HepG2 (cell line): Measurements from ENCODE around the gene C19orf38. TPM values are rescaled to one million over a fixed set of nuclear protein-coding genes. Genes with fewer than 3 reads are reported as not detected.

ENCODE experiments used
- ATAC-seq: fragments of 200-7000 bp; cut with Tn5 transposase; 3 replicates; pipeline ENCODE4 v1.9.1; 2020; ENCODE audit warnings: mild to moderate bottlenecking, moderate library complexity
- BruUV-seq: library from RNA; stranded (reverse); fragments of 400-500 nt; replicated peaks from 2 replicates; lab custom pipeline; 2021; lab: Mats Ljungman, UMichigan
- CTCF ChIA-PET: fragments of 300-600 bp; formaldehyde crosslinking; extraction: SDS; loops from one replicate; lab custom pipeline; 2021; ENCODE audit warnings: low total read pairs, inconsistent platforms, low intra/inter-chr PET ratio; lab: Yijun Ruan, JAX
- POLR2A ChIA-PET: fragments of 350-600 bp; sonication (Branson Sonifier 250); formaldehyde crosslinking; loops from one replicate; lab custom pipeline; 2020; ENCODE audit warnings: antibody characterized with exemption, inconsistent platforms; lab: Yijun Ruan, JAX
- DNase-seq: peaks from one replicate; pipeline ENCODE4 v3.0.0-alpha.2; 2015; ENCODE audit warnings: low spot score
- FAIRE-seq: peaks from 3 replicates; lab custom pipeline; 2011; peaks lifted over from hg19 to GRCh38; lab: Jason Lieb, UNC
- H2AFZ ChIP-seq: one replicate; pipeline ENCODE4 v1.6.1; 2011; ENCODE audit warnings: low read length, inconsistent platforms
- H3K27ac ChIP-seq: fragments of 300-600 bp; 3 replicates; pipeline ENCODE4 v1.8.0; 2011; ENCODE audit warnings: mixed run types, mild to moderate bottlenecking, mixed read lengths, low read length, inconsistent platforms; ENCODE audit not compliant: insufficient read depth; ENCODE audit errors: extremely low read length
- H3K27me3 ChIP-seq, 2 experiments: fragments of 200-600 bp in 1 of 2; 2 replicates in 1 of 2; 3 replicates in 1 of 2; pipeline versions ENCODE4 v1.6.0 to v1.8.0; 2011; ENCODE audit warnings: low read length in 2 of 2, mild to moderate bottlenecking in 2 of 2, moderate library complexity in 2 of 2, inconsistent platforms in 1 of 2; ENCODE audit not compliant: insufficient read depth in 2 of 2, control insufficient read depth in 1 of 2
- H3K36me3 ChIP-seq, 2 experiments: fragments of 200-600 bp in 1 of 2; replicated peaks in 1 of 2; 2 replicates in 1 of 2; 3 replicates in 1 of 2; pipeline versions ENCODE4 v1.5.1 to v1.8.0; 2011; ENCODE audit warnings: low read length in 2 of 2, inconsistent platforms in 1 of 2; ENCODE audit not compliant: insufficient read depth in 2 of 2, control insufficient read depth in 1 of 2
- H3K4me1 ChIP-seq: 2 replicates; pipeline ENCODE4 v1.5.1; 2012; ENCODE audit warnings: low read length, inconsistent platforms; ENCODE audit not compliant: insufficient read depth
- H3K4me2 ChIP-seq: 2 replicates; pipeline ENCODE4 v1.6.0; 2011; ENCODE audit warnings: low read depth, low read length, inconsistent platforms
- H3K4me3 ChIP-seq, 3 experiments: fragments of 200-600 bp in 1 of 3; sonication (generic), shearing (Covaris generic) in 1 of 3; replicated peaks in 1 of 3; 2 replicates each; pipeline ENCODE4 v1.5.1; 2011 to 2016; ENCODE audit warnings: low read length in 3 of 3, inconsistent platforms in 2 of 3, low read depth in 2 of 3, mild to moderate bottlenecking in 2 of 3, control low read depth in 1 of 3, mixed read lengths in 1 of 3; ENCODE audit not compliant: insufficient read depth in 1 of 3
- H3K79me2 ChIP-seq: one replicate; pipeline ENCODE4 v1.6.1; 2011; ENCODE audit warnings: low read length, inconsistent platforms; ENCODE audit not compliant: insufficient read depth
- H3K9ac ChIP-seq: 2 replicates; pipeline ENCODE4 v1.6.0; 2011; ENCODE audit warnings: mild to moderate bottlenecking, low read depth, low read length, inconsistent platforms; ENCODE audit not compliant: insufficient read depth
- H3K9me3 ChIP-seq: 2 replicates; pipeline ENCODE4 v1.5.1; 2012; ENCODE audit warnings: mild to moderate bottlenecking, low read length
- H4K20me1 ChIP-seq: 2 replicates; pipeline ENCODE4 v1.6.0; 2011; ENCODE audit warnings: inconsistent platforms, mild to moderate bottlenecking, low read length, moderate library complexity; ENCODE audit not compliant: insufficient read depth
- ELF4 ChIP-seq: sonication (generic); formaldehyde crosslinking; IDR thresholded peaks from 2 replicates; pipeline ENCODE4 v1.5.0; 2020; ENCODE audit warnings: missing genetic modification reagents, mild to moderate bottlenecking, moderate library complexity, borderline replicate concordance
- KLF16 ChIP-seq, 2 experiments: sonication (generic) in 1 of 2; formaldehyde crosslinking in 1 of 2; IDR thresholded peaks; 2 replicates each; pipeline versions ENCODE4 v1.6.1 to v1.8.0; 2016 to 2023; ENCODE audit warnings: missing genetic modification reagents in 2 of 2, missing compliant biosample characterization in 1 of 2
- NFKBIZ ChIP-seq: IDR thresholded peaks from 2 replicates; pipeline ENCODE4 v1.6.1; 2018; ENCODE audit warnings: missing genetic modification reagents, missing compliant biosample characterization
- PLRG1 ChIP-seq: fragments of 450-650 bp; conservative IDR thresholded peaks from 2 replicates; pipeline ENCODE4 v1.6.1; 2016
- TCF12 ChIP-seq, 2 experiments: fragments of 450-650 bp in 1 of 2; sonication (generic) in 1 of 2; formaldehyde crosslinking in 1 of 2; IDR thresholded peaks; 2 replicates each; pipeline versions ENCODE4 v1.6.1 to v1.8.0; 2017 to 2022; ENCODE audit warnings: antibody characterized with exemption in 1 of 2, mild to moderate bottlenecking in 1 of 2, missing genetic modification reagents in 1 of 2, moderate library complexity in 1 of 2
- ZNF850 ChIP-seq: sonication (generic); formaldehyde crosslinking; conservative IDR thresholded peaks from 2 replicates; pipeline ENCODE4 v1.9.0; 2021; ENCODE audit warnings: mild to moderate bottlenecking, missing genetic modification reagents
- WGBS: methylation state at CpG from one replicate; pipeline ENCODE4 v1.1.6; 2017; ENCODE audit warnings: low lambda C conversion rate; 5-methylcytosine and 5-hydroxymethylcytosine counted together
- in situ Hi-C: cut with HindIII; loops from 2 replicates; pipeline ENCODE4 v1.10.0; 2017; ENCODE audit warnings: low pct_unique_long_range_greater_than_20kb; ENCODE audit not compliant: extremely low pct_ligation_motif_present
- intact Hi-C: fragments of 100-400 bp; cut with micrococcal nuclease; formaldehyde crosslinking; loops from one replicate; pipeline ENCODE4 v1.10.0; 2022; ENCODE audit not compliant: unreplicated experiment
- polyA plus RNA-seq, 8 experiments: library from polyadenylated mRNA; depleted of rRNA in 3 of 8; stranded (reverse) in 7 of 8; unstranded in 1 of 8; fragments of >200 nt; fragmentation: Illumina TruSeq in 4 of 8; extraction: Trizol in 4 of 8; gene quantifications; 2 replicates each; pipeline versions ENCODE4 v1.2.1 to v1.2.3, GENCODE V29; 2011 to 2016; ENCODE audit warnings: low read depth in 4 of 8, missing spikeins in 1 of 8, mixed read lengths in 1 of 8; ENCODE audit not compliant: insufficient read depth in 1 of 8
- total RNA-seq, 5 experiments: library from RNA; depleted of rRNA; stranded (reverse); fragments of >200 nt; fragmentation: Illumina TruSeq; extraction: Trizol; gene quantifications; 2 replicates each; pipeline ENCODE4 v1.2.3, GENCODE V29; 2016; ENCODE audit warnings: low read depth in 1 of 5
- TF ChIP-seq, protein P1 (sequence below): sonication (generic); formaldehyde crosslinking; IDR thresholded peaks from 2 replicates; pipeline ENCODE4 v1.8.1; 2023; ENCODE audit warnings: mild to moderate bottlenecking, inconsistent platforms, moderate library complexity, missing genetic modification reagents, borderline replicate concordance
- TF ChIP-seq, protein P2 (sequence below): sonication (generic); formaldehyde crosslinking; IDR thresholded peaks from 2 replicates; pipeline ENCODE4 v1.4.0; 2020; ENCODE audit warnings: missing genetic modification reagents, borderline replicate concordance

The C19orf38 gene
- total and polyA plus RNA-seq, 2 of the 13 experiments (the other 11 are each of a cell fraction or from before 2014, with no cell fraction given): 0.11 TPM; not detected in 1

DNA sequence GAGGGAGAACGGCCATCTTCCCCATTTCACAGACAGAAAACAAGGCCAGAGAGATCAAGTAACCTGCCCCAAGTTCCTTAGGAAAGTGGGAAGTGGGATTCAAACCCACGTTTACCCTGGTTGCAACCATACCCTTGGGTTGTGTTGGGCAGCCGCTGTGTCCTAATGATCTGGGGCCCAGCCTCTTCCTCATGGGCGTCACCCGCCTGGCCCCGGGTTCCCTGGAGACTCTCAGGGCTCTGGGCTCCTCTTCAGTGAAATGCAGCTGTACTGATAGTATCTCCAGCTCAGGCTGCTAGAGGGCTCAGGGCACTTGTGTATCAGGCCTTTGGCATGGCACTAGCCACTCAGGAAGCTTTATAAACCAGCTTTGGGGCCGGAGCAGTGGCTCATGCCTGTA lies 22.0 kb upstream of the C19orf38 start:
- Histone ChIP-seq H3K36me3 (peaks cover 23 to 46% of the 10 kb centered on the region in 2 experiments), H3K9ac (no peak overlapping the region), H3K27me3 (no peaks in the 10 kb centered on the region), H3K4me3 (no peak overlapping the region), H3K9me3 (no peaks in the 10 kb centered on the region), H3K4me1 (no peaks in the 10 kb centered on the region), H4K20me1 (no peaks in the 10 kb centered on the region; the same call in 1 of the 2 replicates), H3K27ac (no peak overlapping the region), H2AFZ (no peak overlapping the region), H3K4me2 (no peak overlapping the region), H3K79me2 (no peaks in the 10 kb centered on the region)
- no peak for TF ChIP-seq ZNF850 (CRISPR knock-in tag)
- no peak for TF ChIP-seq NFKBIZ
- no peak for TF ChIP-seq KLF16 (CRISPR knock-in tag; IDR thresholded peaks at IDR 0.05)
- TF ChIP-seq, protein P1, sequence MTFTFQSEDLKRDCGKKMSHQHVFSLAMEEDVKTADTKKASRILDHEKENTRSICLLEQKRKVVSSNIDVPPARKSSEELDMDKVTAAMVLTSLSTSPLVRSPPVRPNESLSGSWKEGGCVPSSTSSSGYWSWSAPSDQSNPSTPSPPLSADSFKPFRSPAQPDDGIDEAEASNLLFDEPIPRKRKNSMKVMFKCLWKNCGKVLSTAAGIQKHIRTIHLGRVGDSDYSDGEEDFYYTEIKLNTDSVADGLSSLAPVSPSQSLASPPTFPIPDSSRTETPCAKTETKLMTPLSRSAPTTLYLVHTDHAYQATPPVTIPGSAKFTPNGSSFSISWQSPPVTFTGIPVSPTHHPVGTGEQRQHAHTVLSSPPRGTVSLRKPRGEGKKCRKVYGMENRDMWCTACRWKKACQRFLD (CRISPR knock-in tag): no peak
- no peak for TF ChIP-seq PLRG1
- in situ Hi-C loops: no loop called here
- ChIA-PET CTCF (no interaction called here), POLR2A (interaction anchor here (1.3 kb wide), 1 partner anchor 10 kb away, joined by 4 read pairs; the partner anchor contains the start of gene TMED1)
- ATAC-seq (no peak), FAIRE-seq (no peak), DNase-seq (no peak)
- intact Hi-C loops: no loop called here
- no TSS peak for BruUV-seq
- 94% methylated on average over 3 of the region's 7 CpGs for WGBS

DNA sequence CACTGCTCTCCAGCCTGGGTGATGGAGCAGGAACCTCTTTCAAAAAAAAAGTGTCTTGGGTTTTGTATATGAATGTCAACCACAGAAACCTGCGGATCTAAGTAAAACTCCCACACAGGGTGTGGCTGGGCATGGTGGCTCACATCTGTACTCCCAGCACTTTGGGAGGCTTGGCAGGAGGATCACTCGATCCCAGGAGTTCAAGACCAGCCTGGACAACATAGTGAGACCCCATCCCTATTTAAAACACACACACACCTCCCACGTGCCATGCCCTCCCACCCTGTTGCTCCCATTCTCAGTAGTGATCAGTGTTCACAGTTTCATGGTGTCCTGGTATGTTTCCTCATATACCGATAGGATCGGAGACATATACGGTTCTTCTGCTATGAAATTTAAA lies 21.4 kb upstream of the C19orf38 start:
- POLR2A ChIA-PET: interaction anchor here (1.3 kb wide), 1 partner anchor 9 kb away, joined by 4 read pairs; the partner anchor contains the start of gene TMED1
- BruUV-seq: no TSS peak
- FAIRE-seq: no peak
- no peak for TF ChIP-seq TCF12 (IDR thresholded peaks at IDR 0.05)
- no peak for TF ChIP-seq TCF12 (CRISPR knock-in tag; IDR thresholded peaks at IDR 0.05)
- no peak for TF ChIP-seq ELF4 (CRISPR knock-in tag)
- TF ChIP-seq, protein P2, sequence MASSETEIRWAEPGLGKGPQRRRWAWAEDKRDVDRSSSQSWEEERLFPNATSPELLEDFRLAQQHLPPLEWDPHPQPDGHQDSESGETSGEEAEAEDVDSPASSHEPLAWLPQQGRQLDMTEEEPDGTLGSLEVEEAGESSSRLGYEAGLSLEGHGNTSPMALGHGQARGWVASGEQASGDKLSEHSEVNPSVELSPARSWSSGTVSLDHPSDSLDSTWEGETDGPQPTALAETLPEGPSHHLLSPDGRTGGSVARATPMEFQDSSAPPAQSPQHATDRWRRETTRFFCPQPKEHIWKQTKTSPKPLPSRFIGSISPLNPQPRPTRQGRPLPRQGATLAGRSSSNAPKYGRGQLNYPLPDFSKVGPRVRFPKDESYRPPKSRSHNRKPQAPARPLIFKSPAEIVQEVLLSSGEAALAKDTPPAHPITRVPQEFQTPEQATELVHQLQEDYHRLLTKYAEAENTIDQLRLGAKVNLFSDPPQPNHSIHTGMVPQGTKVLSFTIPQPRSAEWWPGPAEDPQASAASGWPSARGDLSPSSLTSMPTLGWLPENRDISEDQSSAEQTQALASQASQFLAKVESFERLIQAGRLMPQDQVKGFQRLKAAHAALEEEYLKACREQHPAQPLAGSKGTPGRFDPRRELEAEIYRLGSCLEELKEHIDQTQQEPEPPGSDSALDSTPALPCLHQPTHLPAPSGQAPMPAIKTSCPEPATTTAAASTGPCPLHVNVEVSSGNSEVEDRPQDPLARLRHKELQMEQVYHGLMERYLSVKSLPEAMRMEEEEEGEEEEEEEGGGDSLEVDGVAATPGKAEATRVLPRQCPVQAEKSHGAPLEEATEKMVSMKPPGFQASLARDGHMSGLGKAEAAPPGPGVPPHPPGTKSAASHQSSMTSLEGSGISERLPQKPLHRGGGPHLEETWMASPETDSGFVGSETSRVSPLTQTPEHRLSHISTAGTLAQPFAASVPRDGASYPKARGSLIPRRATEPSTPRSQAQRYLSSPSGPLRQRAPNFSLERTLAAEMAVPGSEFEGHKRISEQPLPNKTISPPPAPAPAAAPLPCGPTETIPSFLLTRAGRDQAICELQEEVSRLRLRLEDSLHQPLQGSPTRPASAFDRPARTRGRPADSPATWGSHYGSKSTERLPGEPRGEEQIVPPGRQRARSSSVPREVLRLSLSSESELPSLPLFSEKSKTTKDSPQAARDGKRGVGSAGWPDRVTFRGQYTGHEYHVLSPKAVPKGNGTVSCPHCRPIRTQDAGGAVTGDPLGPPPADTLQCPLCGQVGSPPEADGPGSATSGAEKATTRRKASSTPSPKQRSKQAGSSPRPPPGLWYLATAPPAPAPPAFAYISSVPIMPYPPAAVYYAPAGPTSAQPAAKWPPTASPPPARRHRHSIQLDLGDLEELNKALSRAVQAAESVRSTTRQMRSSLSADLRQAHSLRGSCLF (CRISPR knock-in tag): no peak

More for the DNA sequence above, 21.4 kb upstream of the C19orf38 start:
- intact Hi-C loops (no loop called here), in situ Hi-C loops (no loop called here)
- no peak for ATAC-seq
- no peaks in the 10 kb centered on the region for H3K9me3 ChIP-seq
- CTCF ChIA-PET: no interaction called here
- H3K27ac ChIP-seq: no peak overlapping the region
- H3K9ac ChIP-seq: no peak overlapping the region
- no peak overlapping the region for H3K4me2 ChIP-seq
- peaks cover 23 to 46% of the 10 kb centered on the region in 2 experiments for H3K36me3 ChIP-seq
- no peaks in the 10 kb centered on the region for H3K4me1 ChIP-seq
- DNase-seq: no peak
- H4K20me1 ChIP-seq: no peaks in the 10 kb centered on the region; the same call in 1 of the 2 replicates
- H3K79me2 ChIP-seq: no peaks in the 10 kb centered on the region
- no peak overlapping the region for H3K4me3 ChIP-seq
- H2AFZ ChIP-seq: no peak overlapping the region
- no peaks in the 10 kb centered on the region for H3K27me3 ChIP-seq
- 97% methylated on average over 5 of the region's 6 CpGs for WGBS
